Effector CD8-positive, alpha-beta T cell (primary cell): ENCODE results near the gene FGFR3.
A peak's percentile ranks its signal among the peaks of the same experiment; 100 is the strongest.

Experiments
- DNase-seq: peaks from one replicate; lab custom pipeline; 2025; lab: John Stamatoyannopoulos, UW
- total RNA-seq, 4 experiments: gene quantifications; one replicate each; lab custom pipeline; 2026; lab: John Stamatoyannopoulos, UW

Gene FGFR3
- total RNA-seq = 0.12 to 3.3 (median 0.46) reads per million in 4 experiments

DNA sequence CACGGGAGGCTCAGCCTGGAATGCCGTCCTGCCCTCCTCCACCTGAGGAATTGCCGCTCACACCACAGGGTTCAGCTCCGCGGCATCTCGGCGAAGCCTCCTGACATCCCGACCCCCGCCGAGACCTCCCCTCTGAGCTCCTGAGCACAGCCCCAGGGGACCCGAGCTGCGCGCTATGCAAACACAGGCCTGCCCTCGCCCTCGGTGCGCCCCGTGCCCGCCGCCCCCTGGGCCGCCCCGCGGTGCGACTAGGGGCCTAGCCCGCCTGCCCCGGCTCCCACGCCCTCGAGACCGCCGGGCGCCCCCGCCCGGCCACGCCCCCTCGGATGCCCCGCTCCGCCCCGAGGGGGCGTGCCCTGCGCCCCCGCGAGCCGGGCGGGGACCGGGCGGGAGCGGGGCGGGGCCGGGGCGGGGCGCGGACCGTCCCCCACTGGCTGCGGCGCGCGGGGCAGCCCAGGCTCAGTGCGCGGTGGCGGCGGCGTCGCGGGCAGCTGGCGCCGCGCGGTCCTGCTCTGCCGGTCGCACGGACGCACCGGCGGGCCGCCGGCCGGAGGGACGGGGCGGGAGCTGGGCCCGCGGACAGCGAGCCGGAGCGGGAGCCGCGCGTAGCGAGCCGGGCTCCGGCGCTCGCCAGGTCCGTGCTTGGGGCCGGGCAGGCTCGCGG is at the start of gene FGFR3:
TSS of gene FGFR3 (plus strand) at position 462 of the 664 bp plus-strand sequence. CDS start 642 bp downstream, outside the sequence.
- DNase-seq = peak; percentile 16

DNA sequence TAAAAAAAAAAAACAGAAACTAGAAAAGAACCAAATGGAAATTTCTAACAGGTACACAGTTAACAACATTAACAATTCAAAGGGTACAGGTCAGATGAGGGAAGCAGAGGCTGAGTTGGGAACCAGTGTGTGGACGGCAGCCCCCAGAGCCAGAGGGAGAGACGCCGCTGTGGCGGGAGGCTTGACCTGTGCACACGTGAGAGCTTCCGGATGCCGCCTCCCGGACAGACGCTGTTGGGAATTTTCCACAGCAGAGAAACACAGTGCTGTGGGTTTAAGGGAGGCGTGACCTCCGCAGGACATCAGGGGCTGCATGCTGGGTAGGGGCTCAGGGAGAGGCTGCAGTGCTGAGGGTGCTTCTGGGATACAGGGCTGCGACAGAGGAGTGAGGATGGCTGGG is 49.5 kb upstream of the FGFR3 start:
- no peak for DNase-seq

DNA sequence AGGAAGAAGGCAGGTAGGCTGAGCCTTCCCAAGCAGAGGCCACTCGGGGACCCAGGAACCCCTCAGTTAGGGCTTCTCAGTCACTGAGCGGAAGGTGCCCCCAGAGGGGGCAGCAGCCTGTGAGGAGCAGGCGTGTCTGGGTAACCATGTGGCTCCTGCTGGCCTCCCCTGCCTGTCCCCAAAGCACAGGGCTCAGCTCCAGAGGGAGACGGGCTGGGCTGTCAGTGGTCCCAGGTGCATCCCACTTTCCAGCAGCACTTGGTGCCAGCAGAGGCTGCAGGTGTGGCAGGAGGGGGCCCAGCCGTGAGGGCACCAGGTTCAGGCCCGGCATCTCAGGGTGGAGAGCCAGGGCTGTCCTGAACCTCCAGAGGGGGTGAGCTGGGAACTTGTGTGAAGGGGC is 49.1 kb upstream of the FGFR3 start:
- no peak for DNase-seq

DNA sequence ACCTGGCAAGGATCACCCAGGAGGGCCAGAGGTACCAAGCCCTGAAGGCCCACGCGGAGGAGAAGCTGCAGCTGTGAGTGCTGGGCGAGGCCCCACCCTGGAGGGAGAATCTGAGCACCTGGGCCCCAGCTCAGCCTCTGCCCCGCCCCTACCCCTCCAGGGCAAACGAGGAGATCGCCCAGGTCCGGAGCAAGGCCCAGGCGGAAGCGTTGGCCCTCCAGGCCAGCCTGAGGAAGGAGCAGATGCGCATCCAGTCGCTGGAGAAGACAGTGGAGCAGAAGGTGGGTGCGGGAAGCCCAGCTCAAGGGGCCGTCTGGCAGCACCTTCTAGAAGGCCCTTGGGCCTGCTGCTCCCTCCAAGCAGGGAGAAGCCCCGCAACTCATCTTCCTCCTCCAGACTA is 48.5 kb upstream of the FGFR3 start:
- DNase-seq = no peak

DNA sequence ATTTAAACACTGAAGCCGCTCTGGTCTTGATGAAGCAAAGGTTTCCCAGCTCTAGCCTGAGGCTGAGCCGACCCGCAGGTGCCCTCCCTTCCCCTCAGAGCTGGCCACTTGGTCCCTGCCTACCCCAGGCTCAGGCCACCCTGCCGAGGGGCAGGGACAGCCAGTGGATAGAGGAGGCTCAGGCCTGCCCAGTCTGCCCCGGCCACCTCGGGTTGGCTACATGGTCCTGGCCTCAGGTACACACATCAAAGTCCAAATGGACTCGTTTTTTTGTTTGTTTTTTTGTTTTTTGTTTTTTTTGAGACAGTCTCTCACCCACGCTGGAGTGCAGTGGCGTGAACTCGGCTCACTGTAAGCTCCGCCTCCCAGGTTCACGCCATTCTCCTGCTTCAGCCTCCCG is 47.9 kb upstream of the FGFR3 start:
- DNase-seq = no peak

DNA sequence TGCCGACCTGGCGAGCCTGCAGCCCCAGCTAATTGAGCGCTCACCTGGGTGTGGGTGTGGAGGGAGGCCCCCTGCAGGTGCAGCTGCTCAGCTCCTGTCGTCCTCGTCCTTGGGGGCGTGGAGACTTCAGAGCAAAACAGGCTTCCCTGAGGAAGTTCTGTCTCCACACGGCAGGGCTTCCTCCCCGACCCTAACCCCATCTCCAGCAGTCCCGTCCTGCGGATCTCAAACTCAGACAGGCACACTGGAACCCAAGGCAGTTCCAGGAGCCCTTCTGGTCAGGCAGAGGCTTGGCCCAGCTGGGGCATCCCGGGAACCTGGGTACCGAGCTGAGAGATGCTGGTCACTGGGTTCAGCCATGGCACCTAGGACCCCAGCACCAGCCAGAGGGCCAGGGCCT is 47.4 kb upstream of the FGFR3 start:
- no peak for DNase-seq

DNA sequence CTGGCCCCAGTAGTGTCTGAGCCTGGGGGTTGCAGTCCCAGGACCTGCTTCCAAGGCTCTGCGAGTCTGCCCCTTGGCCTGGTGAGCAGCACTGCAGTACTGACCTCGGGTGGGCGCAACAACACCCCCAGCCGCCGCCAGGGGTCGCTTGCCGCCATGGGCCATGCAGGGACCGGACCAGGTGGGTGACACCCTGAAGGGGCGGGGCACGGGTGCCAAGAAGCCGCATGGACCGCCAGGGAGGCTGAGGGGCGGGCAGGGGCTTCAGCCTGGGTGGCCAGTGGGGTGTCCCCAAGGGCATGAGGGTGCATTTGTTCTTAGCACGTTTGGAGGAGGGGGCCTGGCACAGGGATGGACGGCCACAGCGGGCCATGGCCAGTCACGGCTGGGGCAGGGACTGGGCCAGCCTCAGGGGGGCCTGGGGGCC is 46.8 kb upstream of the FGFR3 start:
- peak; percentile 74 for DNase-seq

DNA sequence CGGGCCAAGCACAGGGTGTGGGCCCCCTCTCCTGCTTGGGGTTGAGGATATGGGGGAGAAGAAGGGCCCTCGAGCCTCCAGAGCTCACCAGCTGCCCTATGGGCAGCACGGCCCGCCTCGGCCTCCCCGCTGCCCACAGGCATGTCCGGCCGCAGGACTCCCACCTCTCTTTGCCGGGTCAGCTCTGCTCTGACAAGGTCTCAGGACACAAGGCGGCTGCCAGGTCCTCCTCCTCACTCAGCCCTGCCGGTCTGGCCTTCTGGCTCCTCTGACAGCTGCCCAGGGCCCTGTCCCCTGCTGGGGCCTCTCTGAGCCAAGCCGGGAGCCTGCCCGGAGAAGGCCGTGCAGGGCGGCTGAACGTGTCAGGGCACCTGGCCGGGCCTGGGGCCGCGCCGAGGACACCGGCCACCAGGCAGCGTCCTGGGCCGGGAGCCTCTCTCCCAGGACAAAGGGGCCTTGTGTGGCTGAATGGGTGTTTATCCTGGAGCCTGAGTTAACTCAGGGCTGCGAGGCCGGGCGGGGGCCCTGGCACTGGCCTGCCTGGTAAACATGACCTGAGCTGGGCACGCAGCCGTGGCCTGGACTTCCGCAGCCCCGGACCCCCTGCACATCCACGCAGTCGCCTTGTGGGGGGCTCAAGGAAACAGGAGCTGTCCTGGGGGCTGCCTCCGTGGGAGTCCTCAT is 46.0 kb upstream of the FGFR3 start:
- DNase-seq = no peak

DNA sequence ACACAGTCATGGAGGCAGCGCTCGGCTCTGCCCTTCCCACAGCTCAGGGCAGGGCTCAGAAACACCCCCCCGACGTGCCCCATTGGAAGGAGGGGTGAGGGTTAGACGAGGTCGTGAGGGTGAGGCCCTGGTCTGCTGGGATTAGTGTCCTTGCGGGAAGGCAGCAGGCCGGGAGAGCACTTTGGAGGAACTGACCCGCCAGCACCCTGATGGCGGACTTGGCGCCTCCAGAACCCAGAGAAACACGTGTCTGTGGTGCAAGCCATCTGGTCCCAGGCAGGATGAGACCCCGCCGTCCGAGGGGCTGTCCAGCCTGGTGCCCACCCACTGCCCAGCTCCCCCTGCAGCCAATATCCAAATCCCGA is 45.5 kb upstream of the FGFR3 start:
- DNase-seq = no peak

DNA sequence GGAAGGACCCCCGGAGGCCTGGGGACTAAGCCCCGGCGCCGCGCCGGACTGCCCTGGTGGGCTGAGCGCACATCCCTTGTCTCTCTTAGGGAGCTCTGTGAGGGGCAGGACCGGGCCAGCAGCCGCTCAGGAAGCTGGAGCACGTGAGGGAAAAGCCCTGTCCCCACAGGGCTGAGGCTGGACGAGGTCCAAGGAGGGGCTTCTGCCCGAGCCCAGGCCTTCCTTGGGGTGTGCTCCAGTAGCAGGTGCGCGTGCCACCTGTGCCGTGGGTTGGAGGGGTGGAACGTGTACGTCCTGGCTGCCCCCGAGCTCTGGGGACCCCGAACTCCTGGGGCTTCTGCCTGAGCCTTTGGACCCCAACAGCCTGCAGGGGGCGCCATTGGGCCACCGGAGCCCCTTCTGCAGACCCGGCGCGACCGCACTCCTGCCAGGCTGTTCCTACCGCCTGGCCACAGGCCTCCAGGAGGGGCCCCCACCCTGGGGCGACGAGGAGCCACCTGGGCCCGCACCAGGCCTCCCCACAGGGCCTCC is 44.6 kb upstream of the FGFR3 start:
- peak; percentile 71 for DNase-seq

DNA sequence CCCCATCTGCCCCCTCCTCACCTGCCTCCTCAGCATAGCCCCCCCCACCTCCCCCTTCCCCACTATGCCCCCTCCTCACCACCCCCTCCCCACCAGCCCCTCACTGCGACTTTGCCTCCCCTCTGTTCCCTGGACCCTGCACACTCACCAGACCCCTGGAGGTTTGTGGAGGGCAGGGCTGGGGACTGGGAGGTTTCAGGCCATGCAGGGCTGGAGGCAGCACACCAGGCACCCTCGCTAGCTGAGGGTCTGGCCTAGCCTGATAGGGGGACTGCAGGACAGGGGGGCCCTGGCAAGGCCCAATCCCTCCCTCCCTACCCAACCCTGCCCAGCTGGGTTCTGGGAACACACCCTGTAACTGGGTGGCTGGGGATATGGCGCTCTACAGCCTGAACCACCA is 43.7 kb upstream of the FGFR3 start:
- DNase-seq = no peak

DNA sequence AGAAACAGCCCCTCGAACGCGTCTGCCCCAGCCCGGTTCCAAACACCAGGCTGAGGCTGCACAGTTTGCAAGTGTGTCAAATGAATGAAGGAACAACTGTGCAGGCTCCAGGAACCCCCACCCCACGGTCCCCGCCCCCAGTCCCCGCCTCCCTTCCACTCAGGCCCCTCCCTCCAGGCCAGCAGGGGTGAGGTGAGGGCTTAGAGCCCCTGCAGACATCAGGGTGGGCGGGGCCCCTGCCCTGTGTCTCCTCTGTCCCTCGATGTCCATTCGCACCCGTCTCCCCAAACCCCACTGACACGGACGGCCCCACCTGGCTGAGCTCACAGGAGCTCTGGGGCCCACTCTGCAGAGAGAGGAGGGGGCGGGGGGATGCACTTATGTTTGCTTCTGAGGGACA is 43.3 kb upstream of the FGFR3 start:
- no peak for DNase-seq

DNA sequence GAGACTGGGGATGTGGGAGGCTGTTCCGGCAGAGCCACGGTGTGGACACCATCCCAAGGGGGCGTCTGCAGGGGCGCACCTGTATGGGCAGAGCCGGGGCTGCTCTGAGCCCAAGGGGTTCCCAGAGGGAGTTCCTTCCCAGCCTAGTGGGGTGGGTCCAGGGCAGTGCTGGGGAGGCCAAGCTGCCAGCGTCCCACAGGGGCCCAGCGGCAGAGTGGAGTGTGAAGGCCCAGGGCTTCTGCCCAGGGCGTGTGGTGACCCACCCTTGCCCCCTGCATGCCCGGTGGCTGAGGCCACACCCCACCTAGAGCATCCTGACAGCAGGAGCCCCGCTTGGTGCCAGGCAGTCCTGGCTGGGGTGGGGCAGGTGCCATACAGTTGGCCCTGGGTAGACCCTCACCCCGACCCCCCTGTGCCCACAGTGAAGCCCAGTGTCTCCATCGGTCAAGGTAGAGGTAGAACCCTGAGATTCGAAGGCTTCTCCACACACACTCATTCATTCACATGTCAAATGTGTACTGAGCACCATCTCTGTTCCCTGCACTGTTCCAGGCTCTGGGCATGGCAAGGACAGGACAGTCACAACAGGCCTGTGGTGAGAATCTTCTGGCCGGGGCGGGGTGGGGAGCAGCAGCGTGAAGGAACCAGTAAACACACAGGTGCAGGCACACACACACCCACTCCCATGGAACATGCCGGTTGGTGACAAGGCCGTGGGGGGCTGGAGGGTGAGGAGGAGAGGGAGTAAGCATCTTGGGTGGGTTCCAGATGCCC is 42.5 kb upstream of the FGFR3 start:
- DNase-seq = no peak

DNA sequence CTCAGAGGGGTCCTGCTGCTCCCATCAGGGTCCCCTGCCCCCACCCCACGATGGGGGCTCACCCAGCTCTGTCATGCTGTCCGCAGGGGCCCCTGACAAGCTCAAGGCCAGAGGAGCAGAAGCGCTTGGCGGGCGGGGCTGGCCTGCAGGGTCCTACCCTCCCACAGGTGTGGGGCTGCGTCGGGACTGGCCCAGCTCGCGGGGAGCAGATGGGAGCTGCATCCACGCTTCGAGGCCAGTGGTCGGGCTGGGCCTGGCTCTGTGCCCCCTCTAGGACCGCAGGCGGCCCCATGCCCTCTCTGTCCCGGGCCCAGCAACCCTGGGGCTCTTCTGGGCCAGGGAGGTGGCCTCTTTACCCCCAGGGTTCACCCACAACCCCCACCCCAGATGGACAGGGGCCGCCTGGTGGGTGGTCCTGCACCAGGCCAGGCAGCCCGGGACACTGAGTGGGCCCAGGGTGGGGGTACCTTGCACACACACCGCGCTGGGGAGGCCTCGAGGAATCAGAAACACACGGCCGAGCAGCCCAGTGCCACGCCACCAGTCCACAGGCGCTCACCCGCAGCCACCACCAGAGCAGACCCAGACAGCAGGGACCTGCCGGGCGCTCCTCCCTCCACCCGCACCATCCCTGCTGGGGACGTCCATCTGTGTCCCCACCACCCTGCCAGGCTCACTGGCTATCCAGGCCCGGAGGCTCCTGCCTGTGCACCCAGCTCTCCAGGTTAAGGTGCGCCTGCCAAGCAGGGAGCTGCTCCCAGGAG is 41.8 kb upstream of the FGFR3 start:
- no peak for DNase-seq

DNA sequence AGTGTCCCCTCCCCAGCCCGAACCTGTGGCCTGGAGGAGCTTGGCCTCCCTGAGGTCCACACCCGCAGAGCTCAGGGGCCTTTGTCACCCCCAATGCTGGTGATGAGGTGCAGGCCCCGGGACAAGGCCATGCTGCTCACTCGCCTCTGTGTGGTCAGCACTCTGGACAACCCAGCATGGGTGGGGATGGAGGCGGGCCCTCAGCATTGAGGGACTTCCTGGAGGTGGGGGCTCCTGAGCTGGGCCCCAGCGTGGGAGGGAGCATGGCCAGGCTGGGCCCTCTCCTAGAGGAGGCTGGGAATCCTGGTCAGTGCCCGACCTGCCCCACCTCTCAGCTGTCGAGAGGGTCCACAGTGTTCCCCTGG is 41.2 kb upstream of the FGFR3 start:
- no peak for DNase-seq

DNA sequence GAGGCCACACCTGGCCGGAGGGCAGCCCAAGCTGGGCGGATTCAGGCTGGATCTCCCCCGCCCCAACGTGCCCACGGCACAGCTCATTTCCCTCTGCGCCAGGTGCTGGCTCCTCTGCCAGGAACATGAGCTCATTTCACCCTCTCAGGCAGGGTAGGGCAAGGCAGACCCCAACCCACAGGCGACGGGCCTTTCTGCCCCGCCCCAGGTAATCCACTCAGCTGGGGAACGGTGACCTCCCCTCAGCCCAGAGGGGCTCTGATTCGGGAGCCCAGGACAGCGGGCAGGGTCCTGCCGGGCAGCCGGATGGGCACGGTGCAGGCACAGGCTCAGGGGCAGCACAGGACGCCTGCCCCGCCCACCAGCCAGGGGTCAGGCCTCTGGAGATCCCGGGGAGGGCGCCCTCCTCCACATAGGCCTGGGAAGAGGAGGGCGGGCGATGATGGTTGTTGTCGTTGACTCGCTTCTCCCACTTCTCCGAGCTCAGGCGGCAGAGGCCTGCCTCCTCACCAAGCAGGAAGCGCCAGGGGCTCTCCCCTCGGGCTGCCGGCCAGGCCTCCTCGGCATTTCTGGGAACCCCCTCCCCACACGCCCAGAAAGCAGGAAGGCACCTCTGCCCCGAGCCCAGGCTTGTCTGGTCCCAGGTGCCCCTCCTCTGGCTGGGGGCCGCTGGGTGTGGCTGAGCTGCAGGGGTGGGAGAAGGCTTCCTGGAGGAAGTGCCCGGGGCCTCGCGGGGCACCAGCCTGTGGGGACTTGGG is 40.6 kb upstream of the FGFR3 start:
- no peak for DNase-seq

DNA sequence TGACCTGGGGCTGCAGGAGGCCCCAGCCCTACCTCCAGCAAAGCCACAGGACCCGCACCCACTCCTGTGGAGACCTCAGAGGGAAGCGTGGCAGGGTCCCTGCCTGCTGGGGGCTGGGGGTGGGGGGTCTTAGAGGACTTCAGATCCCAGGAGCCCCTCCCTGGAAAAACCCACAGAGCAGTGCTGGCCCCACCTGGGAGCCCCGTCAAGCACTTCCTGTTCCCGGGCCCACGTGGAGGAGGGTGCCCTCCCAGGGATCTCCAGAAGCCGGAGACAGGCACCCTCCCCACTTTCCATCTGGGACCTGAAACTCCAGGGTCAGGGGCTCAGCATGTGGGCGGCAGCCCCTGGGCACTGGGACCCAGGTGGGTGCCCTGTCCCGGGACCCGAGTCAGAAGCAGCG is 39.8 kb upstream of the FGFR3 start:
- DNase-seq = no peak

DNA sequence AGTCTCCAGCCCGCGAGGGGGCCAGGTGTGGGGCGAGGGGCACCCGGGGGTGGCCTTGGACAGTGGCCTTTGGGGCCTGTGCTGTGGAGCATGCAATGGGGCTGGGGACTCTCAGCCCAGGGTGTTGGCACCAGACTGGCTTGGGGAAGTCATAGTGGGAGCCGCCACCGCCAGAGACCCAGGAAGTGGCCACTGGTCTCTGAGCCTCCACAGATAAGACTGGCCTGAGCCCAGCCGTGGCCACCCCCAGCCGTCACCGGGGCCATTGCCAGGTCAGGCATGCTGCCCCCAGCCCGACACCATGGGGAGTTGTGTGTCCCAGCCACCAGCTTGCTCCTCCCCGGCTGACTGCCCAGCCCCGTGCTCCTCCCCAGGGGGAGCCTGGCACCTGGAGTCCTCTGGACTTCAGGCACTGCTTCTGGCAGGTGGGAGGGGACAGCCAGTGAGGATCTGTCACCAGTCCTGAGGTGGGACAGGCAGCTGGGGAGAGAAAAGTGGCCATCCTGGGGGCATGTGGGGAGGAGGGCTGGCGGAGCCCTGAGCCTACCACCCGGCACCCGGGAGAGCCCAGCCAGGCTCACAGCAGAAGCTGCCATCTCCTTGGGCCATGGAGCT is 39.3 kb upstream of the FGFR3 start:
- DNase-seq = no peak

DNA sequence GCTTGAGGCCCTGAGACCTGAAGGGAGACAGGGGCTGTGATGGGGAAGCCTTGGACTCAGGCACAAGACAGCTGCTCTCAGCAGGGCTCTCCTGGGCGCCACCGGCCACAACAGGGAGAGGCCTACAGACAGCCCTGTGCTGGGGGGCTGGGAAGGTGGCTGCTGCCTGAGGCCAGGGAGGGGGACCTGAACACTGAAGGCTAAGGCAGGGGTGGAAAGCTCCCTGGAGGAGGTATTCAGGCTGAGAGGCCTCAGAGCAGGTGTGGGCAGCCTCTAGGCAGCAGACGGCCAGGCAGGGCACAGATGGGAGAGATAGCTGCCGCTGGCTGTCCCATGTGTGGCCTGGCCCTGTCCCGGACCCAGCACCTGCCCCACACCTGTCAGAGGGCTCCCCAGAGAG is 38.8 kb upstream of the FGFR3 start:
- no peak for DNase-seq

DNA sequence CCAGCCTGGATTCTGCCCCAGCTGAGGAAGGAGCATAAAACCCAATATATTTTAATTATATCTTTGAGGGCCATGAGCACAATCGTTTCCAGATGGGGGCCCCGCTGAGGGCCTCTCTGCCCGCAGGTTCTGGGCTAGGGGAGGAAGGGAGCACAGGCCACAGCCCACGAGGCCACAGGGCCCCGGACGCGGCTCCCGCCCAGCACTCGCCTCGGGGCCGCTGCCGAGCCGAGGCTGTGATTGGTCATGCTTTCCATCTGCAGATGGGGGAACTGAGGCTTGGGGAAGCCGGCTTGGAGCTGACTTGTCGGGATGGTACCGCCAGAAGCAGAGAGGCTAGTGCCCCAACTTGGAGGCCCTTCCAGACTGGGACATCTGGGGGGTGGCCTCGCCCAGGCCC is 37.8 kb upstream of the FGFR3 start:
- no peak for DNase-seq

DNA sequence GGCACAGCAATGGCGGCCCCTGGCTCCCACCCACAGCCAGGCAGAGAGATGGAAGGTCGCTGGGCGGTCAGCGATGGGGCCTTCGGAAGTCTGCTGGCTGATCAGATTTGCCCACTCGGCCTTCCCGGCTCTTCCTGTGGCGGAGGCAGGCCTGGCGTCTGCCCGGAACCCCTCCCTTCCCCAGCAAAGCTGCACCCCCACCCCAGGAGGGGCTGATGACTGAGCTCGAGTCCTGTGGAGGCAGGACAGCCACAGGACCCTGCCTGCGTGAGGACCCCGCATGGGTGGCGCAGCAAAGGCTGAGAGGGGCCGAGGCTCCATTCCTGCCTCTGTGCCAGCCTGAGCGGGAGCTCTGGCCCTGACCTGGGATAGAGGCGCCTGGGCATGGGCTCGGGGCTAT is 37.0 kb upstream of the FGFR3 start:
- no peak for DNase-seq
